GM21737 (cell line): Measurements from ENCODE around the gene GRID1.

ENCODE experiments used
- ATAC-seq: cut with Tn5 transposase; IDR thresholded peaks from one replicate; pipeline ENCODE4 v1.9.1; 2021; ENCODE audit warnings: mild to moderate bottlenecking, moderate library complexity; ENCODE audit not compliant: unreplicated experiment

GRID1 gene

DNA sequence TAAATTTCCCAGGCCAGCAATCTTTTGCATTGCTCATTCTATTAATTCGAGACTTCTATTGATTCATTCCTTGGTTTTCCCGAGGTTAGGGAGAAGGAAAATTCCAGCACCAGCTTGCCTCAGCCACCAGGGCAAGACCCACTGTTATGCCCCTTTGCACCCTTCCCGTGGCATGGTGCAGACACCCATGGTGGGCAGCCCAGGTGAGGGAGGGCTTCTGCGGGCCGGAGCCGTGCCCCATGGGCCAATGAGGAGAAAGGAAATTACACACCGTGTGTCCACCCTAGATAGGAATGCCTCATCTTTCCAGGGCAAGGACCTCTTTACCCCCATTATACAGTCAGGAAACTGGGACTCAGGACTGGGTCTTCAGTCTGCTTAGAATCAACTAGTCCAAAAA lies 4.5 kb upstream of the GRID1 start:
- no peak for ATAC-seq

DNA sequence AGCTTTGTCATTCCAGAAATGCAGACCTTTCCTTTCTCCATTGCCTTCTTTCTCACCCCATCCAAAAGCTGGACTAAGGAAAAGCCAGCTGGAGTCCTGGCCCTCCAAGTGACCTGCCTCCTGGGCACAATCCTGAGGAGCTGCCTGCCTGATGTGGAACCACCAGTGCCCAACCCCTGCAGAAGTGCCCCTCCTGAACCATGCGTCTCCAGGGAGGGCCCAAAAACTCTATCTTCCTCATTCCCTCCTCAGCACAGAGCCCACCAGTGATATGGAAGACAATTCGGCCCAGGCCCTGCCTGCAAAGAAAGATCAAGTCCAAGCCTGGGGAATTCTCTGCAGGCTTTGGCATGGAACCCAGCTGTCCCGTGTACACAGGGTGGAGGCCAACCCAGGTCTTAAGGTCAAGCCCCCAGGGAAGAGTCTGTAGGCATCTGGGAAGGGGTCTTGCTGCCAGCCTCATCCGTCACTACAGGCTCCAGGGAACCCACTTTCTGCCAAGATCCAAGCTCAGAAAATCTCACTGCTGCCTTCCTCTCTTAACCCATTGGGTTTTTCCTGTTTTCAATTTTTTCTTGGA lies 3.5 kb upstream of the GRID1 start:
- no peak for ATAC-seq

DNA sequence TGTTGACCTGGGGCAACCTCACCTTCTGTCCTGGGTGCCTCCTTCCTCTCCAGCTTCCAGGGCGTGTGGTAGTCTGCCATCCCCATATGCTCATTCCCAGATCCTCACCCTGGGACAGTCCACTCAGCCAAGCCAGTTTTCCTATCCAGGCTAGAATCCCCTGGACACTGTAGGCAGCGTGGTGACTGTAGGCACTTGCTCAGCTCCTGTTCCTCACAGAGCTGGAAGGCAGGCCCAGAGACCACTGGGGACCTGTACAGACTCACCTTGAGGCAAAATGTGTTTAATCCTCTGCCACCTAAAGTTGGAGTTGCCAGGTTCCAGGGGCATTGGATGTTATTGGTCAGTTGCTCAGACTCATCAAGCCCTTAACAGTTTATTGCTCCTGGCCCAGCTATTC lies 2.4 kb upstream of the GRID1 start:
- no peak for ATAC-seq

DNA sequence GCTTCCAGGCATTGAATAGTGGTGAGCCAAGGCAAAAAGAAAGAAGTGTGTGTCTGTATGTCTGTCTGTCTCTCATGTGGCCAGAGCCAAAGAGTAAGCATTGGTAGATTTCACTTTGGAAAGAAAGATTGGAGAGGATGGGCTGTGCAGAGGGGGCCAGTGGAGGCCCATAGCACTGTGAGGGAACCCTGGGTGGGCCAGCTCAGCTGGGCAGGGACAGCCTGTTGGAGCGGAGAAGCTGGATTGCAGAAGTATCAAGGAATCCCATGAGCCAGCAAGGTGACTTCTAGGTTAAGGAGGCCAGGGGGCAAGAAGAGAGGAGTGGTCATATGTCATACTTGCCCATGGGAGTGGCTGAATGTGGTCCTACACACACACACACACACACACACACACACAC lies 1.5 kb upstream of the GRID1 start:
- no peak for ATAC-seq

DNA sequence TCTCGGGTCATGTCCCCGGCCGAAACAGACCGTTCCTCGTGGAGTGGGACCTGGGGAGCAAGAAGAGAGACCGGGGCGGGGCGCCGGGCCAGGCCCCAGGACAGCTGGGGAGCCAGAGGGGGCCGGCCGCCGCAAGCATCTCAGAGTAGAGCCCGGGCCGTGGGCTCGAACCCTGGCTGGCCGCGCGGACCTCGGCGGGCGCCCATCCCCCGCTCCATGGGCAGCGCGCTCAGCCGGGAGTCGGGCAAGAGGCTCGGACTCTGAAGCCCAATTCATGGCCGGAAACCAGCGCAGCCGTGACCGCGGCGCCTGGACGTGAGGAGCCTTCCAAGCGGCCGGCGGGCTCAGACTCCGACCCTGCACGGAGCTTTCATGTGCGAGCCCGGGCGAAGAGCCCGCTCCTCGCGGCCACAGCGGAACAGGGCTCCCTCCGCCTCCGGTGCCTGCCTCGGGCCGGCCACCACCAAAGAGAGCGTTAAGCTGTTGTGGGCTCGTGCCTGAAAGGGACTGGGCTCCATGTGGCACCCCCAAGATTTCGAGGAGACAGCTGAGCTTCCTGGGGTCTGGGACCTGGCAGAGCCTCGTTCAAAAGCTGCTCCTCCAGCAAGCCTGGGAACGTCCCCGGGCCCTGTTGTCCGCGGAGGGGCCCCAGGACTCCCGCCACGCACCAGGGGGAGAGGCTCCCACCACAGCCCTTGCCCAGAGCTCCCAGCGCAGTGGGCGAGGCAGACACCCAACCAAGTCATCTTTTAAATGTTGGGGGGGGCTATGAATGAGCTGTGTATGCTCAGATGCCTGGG lies 757 bp upstream of the GRID1 start:
- ATAC-seq: no peak

DNA sequence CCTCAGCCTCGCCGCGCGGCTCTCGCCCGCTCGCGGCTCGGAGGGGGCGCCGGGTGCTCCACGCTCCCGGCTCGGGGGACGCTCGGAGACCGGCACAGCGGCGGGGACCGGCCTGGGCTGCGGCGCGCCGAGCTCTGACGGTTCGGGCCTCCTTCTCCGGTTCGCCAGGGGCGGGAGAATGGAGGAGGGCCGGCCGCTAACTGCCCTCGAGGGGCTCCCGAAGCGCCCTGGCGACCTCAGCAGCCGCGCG lies 232 bp upstream of the GRID1 start:
- no peak for ATAC-seq

DNA sequence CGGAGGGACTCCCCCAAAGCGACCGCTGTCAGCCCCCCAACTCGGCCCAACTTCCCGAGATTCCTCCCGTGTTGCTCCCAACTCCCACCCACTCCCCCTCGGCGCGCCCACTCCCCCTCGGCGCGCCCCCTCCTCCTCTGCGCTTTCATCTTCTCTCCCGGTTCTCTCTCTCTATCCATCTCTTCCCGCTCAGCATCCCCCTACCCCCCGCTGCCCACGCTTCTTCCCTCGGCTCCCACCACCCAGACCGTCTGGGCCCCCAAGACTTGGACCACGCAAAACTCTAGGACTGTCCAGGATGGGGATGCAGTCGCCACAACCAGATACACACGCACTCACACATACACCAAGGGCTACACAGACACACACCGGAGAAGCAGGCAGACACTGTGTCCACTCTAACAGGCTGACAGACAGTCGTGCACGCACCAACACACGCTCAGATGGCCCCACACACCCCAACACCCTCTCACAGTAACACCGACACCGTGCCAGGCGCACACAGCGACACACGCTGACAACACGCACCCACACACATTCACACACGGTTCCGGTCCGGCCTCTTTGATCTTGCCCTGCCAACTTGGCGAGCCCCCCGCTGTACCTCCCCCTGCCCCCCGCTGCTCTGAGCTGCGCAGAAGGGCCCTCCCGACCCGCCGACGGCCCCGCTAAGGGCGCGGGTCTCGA lies 1.1 kb downstream of the GRID1 start:
- ATAC-seq: no peak

DNA sequence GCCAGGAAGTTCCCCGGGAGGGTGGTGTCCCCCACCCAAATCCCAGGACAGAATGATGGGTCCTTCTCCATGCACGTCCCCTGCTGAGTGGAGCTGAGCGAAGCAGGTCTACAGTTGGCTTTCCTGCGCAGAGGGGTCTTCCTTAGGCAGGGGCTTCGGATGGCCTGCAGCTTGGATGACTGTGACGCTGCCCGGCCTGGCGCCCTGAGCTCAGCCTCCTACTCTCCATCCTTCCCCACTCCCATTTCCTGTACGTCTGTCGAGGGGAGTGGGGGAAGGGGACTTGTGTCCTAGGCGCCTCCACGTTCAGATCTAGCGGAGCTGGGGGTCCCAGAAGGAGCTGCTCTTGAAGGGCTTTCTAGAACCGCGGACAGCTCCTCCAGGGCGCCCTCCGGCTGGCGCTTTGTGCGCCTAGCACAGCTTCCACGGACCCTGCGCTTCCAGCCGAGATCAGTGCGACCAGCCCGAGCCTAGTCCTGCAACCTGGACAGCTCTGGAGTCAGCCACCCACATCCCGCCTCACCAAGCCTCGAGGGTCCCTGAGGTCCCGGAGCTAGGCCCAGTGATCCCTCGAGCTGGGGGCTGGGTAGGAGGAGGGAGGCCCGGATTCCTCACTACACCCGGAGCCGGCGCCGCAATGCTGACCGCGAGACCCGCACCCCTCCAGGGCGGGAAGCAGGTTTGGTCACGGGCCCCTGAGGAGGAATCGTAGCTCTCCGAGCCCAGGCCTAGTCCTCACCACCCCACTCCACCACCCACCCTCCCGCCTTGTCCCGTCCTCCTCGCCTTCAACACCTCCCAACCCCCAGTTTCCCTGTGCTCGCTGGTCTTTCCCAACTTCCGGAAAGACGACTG lies 1.9 kb downstream of the GRID1 start:
- no peak for ATAC-seq

DNA sequence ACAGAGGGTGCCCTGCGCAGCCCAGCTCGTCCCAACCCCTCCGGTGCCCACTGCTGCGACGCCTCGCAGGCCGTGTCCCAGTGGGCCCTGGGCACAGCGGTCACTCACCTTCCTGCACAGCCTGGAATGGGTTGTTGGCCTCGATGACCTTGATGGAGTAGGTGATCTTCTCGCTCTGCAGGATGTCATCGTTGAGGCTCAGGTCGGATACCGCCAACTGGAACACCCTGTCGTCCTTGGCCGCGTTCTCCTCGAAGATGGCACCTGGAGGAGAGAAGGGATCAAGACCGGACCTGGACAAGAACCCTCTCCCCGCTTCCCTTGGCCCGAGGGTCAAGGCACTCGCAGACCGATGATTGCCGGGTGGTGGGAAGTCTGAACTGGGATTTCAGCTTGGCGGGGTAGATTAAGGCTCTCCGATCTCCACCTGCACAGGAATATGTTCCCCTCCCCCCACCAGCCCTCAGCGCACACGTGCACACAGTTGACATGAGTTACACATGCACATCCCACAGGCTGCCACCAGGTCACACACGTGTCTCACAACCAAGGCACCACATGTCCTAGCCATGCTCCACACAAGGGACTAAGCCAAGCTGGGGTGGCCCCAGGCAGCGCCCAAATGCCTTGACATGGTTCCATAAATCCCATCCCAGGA lies 2.6 kb downstream of the GRID1 start:
- no peak for ATAC-seq

DNA sequence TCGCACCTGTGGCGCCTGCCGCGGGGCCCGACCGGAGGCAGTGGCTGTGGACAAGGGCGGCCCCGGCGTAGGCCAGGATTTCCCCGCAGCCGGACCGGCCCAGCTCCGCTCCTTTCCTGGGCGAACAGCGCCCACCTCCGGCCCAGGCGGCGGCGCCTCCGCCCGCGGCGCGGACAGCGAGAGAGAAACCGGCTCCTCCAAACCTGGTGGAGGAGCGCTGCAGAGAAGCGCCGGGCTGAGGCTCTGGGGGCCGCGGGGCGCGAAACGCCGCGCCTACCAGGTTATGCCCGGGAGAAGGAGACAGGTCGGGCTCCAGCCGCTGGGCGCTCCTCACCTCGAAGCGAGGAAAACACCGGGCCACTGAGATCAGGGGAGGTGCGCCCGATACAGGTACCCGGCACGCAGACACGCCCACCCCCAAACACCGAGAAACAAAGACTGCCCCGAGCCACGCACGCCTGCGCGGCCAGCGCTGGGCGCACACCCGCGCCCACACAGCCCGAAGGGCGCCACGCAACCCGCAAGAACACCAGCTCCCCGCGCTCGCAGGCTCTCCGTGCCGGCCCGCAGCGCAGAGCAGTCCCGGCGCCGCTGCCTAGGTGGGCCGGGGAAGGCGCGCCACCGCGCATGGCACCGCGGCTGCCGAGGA lies 3.3 kb downstream of the GRID1 start:
- ATAC-seq: no peak

DNA sequence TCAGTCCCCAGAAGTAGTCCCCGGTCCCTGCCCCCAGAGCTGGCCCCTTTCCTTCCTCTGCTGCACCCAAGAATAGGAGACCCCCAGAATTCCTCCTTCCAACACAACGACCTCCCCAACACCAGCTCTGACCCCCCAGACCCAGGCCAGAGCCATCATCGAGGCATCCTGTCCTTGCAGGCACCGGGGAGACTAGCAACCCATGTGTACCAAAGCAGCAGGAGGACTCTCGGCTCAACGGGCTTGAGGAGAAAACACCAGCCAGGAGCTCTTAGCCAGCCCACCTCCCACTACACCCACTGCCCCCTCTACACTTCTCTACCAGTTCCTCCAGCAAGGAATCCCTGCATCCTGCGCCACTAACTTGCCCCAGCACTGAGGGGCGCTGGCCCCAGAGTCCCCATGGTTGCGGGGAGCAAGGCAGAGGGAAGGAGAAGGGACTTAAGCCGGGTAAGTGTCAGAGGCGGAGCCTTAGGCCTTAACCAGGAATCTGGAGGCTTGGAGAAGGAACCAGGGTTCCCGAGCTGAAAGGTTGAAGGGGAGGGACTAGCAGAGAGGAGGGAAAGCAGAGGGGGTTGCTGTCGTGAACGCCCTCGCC lies 3.9 kb downstream of the GRID1 start:
- no peak for ATAC-seq

DNA sequence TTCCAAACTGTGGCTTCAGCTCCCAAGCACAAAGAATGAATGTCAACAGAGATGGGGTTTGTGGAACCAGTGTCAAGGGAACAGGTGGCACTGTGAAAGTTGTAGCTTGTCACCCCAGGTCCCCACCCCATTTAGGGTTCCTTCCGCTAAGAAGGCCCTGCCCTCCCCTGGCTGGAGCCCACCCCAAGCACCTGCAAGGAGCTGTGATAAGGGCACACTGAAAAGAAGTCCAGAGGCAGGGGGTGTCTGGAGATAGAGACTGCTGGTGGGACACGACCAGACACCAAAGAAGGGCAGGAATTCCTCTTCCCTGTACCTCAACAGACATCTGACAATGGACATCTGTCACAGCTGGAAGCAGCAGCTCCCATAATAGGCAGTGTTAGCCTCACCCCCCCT lies 4.5 kb downstream of the GRID1 start:
- ATAC-seq: no peak

DNA sequence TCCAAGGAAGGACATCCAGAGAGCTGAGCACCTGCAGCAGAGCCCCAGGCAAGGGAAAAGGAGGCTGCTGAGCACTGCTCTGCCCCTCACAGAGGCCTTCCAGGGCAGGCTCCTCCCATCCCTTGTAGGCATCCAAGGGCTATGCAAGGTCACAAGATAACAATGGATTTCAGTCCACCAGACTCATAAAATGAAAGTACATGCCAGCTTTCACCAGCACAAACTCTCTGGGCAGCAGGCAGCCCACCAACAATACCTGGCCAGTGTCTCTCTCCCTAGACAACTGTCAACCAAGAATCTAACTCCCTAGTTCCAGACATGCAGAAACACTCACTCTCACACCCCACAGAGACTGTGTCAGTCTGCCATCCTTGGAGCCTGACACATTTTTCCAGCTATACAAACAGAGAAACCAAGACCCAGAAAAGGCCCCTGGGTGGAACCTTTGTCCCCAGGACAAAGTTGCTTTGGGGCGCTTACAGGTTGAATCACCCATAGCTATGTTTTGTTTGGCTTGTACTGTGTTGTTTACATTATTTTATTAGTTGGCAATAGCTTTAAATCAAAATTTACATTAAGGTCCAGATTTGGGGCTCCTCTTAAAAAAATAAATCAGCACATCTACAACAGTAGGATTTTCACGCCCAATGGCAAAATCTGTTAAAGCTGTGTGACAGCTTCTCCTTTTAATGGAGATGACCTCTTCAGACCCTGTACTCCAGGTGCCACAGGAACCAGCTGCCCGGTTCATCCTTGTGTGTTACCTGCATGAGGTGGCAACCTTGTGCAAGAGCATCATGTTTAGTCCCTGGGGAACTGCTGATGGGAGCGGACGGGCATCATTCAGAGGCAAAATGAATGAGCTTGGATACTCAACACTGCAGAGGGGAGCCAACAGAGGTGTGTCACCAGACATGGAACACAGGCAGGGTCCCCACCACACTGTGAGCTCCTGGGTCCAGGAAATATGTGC lies 5.2 kb downstream of the GRID1 start:
- ATAC-seq: no peak

DNA sequence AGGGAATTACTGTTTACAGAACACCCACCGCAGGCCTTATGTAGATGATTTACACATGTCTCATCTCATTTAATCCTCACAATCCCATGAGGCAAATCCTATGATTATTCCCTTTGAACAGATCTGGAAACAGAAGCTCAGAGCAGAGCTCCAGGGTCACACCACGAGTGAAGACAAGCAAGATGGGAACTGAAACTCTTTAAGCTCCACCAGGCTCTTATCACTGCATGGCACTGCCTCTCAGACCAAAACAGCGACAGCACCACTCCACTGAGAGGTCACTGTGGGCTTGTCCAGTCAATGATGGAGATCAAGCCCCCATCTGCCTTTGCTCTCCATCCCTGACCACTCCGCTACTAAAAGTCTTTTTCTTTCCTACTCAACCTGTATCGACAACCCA lies 5.9 kb downstream of the GRID1 start:
- no peak for ATAC-seq

DNA sequence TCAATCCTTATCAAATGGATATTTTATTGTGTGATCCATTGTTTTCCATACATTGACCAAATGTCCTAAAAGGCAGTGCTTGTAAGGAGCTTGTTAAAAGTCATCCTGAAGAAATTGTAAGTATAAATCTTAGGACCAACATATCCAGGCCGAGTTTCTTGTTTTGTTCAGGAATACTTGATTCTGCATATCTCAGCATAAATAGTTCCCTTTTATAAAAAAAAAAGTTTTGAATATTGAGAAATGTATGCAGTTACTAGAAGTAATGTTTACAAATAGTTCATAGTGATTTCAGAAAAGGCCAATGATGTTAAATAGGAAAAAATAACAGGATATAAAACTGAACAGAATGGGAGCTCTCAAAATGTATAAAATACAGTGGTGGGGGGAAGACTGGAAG lies 6.6 kb downstream of the GRID1 start:
- no peak for ATAC-seq

DNA sequence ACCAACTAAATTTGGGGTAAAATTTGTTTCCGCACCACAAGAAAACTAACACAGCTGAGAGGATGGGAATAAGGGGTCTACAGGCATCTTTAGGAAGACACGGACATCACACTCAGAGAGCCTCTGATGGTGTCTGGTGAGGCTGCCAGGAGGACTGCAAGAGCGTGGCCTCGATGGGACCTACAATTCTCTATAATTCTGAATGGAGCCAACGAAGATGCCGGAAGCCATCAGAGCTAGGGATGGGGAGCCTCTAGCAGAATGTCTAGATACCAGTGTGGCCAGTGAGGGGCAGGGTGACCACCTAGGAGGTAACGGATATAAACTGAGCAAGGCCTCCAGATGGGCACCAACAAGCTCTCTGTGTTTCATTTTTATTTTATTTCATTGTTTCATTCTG lies 7.5 kb downstream of the GRID1 start:
- ATAC-seq: no peak

DNA sequence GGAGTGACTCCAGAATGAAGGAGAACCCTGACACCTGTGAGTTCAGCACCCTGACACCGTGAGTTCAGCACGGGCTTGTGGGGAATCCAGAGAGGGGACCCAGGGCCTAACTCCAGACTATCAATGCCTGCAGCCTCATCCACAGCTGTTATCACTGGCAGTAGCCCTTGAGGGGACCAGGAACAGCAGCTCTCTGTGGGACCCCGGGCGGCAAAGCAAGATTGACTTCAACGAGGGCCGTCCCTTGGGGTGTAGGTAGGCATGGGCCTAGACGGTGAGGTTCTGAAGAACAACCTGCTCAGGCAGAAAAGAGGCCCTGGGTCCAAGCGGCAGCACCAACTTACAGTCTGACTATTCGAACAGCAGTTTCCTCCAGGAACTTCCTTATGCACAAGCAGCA lies 8.9 kb downstream of the GRID1 start:
- no peak for ATAC-seq

DNA sequence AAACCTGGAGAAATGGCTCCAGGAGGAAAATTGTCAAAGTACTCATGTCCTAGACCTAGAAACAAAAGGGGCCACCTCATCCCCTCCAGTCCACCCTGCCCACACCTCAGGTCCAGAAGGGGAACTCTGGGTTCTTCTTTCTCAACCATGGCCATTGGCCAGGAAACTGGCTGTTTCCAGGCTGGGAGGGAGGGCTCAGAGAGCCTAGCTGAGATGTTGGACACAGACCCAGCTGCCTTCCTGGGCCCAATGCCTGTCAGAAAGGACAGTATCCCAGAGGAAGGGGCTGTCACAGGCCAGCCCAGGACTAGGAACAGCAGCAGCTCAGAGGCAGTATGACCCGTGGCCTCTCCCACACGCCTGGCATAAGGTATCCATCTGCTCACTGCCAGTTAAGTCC lies 9.6 kb downstream of the GRID1 start:
- ATAC-seq: no peak

DNA sequence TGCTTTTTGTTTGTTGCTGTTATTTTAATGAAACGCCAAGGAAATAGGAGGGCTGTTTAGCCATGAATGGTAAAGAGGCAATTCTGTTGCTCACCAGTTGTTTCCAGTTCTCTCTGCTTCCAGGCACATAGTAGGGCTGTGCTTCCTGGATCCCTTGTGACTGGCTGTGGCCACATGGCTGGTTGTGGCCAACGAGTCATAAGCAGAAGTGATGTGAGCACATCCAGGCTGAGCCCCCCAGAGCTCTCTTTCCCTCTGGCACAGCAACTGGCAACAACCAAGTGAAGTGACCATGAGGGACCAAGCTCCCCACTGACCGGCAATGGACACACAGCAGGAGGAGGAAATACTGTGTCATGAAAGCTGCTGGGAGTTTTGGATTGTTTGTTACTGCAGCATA lies 10.3 kb downstream of the GRID1 start:
- ATAC-seq: no peak
